ENCODE results near the gene NAPB.

DNA sequence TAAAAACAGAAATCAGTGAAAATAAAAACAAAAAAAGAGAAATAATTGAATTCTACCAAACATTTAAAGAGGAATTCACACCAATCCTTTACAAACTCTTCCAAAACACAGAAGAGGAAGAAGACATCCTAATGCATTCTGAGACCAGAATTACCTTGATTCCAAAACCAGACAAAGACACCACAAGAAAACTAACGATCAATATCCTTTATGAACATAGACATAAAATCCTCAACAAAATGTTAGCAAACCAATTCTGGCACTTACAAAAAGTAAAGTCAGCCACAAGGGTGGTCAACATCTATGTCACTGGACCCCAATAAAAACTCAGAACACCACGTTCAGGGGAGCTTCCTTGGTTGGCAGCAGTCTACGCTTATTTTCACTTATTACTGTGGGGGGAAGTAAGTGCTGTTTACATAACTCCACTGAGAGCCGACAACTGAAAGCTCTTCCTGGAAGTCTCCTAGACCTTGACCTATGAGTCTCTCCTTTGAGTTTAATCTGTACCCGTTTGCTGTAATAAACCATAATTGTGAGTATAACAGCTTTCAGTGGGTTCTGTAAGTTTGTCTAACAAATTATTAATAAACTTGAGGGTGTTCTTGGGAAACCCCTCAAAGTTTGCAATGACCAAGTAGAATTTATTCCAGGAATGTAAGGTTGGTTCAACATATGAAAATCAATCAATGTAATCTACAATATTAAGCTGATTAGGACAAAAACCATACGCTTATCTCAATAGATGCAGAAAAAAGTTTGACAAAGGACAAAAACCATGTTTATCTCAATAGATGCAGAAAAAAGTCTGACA, 34.8 kb downstream of the NAPB start:
- TF ChIP-seq, protein P1, sequence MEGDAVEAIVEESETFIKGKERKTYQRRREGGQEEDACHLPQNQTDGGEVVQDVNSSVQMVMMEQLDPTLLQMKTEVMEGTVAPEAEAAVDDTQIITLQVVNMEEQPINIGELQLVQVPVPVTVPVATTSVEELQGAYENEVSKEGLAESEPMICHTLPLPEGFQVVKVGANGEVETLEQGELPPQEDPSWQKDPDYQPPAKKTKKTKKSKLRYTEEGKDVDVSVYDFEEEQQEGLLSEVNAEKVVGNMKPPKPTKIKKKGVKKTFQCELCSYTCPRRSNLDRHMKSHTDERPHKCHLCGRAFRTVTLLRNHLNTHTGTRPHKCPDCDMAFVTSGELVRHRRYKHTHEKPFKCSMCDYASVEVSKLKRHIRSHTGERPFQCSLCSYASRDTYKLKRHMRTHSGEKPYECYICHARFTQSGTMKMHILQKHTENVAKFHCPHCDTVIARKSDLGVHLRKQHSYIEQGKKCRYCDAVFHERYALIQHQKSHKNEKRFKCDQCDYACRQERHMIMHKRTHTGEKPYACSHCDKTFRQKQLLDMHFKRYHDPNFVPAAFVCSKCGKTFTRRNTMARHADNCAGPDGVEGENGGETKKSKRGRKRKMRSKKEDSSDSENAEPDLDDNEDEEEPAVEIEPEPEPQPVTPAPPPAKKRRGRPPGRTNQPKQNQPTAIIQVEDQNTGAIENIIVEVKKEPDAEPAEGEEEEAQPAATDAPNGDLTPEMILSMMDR (IDR thresholded peaks at IDR 0.05) = no peak
- no peak for TF ChIP-seq SIN3A (IDR thresholded peaks at IDR 0.05; ENCODE audit: borderline replicate concordance, insufficient read depth, low read depth, low read length)
- TF ChIP-seq POLR2AphosphoS5 (IDR thresholded peaks at IDR 0.05; ENCODE audit: low read depth, low read length) = no peak
- TF ChIP-seq TCF7L2 (IDR thresholded peaks at IDR 0.05; ENCODE audit: low read depth, low read length) = no peak
- no peak for TF ChIP-seq REST (IDR thresholded peaks at IDR 0.05; ENCODE audit: insufficient read depth in 1 of 2, low read depth in 2 of 2, low read length in 1 of 2)
